ENCODE measurements around the gene NARS2.

Gene NARS2

DNA sequence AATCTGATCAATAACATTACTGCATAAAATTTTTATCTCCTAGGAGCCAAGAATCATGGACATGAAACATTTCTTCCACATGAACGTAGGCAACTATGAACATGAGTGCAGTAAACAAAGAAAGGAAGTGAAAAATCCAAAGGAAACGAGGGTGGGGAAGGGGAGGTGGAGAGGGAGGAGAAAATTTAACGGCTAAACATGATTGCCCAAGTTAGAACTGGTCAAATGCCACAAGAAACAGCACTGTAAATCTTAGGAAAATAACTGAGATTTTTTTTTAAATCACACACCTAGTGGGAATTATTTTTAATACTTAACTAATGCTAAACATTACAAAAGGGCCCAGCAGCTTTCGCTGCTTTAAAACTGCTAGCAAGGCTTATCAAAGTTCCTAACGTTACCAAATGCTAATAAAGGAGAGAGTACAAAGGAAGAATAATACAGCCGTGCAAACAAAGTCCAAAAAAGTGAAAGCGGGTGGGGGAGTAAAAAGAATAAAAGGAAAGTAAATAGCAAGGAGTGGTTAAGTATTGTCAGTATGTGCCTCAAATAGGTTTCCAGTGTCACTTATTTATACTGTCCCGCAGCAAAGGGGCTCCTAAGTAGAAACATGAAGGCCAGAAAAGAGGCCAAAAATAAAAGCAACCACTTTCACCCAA, 13.7 kb downstream of the NARS2 start:
- Histone ChIP-seq H3K23ac (ENCODE audit: low read length in 2 of 2) (no peak overlapping the region), H3K79me1 (replicated peaks; ENCODE audit: low read length, poor library complexity, severe bottlenecking) (peaks cover 10% of the 10 kb centered on the region), H3K4me3 (ENCODE audit: insufficient read depth in 1 of 2, low read depth in 1 of 2, low read length in 2 of 2) (peak overlapping the region in 1 of 2 experiments; percentile 60), H2BK5ac (ENCODE audit: low read depth, low read length, poor library complexity, severe bottlenecking) (no peak overlapping the region), H4K91ac (ENCODE audit: low read length) (no peak overlapping the region), H3K27ac (ENCODE audit: low read length, poor library complexity, severe bottlenecking) (peak overlapping the region; percentile 49), H3K9me3 (ENCODE audit: control insufficient read depth, low read length) (no peaks in the 10 kb centered on the region), H3K18ac (ENCODE audit: low read depth in 1 of 2, low read length in 2 of 2) (no peak overlapping the region), H3K36me3 (ENCODE audit: control insufficient read depth in 1 of 2, insufficient read depth in 2 of 2, low read depth in 1 of 2, low read length in 2 of 2) (peaks cover 0 to 30% of the 10 kb centered on the region in 2 experiments), H2AFZ (ENCODE audit: low read depth, low read length) (no peak overlapping the region), H2BK12ac (ENCODE audit: low read length in 2 of 2) (no peak overlapping the region), H3K27me3 (ENCODE audit: control insufficient read depth in 1 of 2, insufficient read depth in 1 of 2, low read length in 2 of 2) (no peaks in the 10 kb centered on the region), H2AK5ac (ENCODE audit: low read length, severe bottlenecking) (no peak overlapping the region), H4K8ac (ENCODE audit: low read length) (peak overlapping the region; percentile 28), H3K4me1 (ENCODE audit: control insufficient read depth, insufficient read depth, low read depth, low read length) (peaks cover 13% of the 10 kb centered on the region), H3K4ac (ENCODE audit: low read depth in 1 of 2, low read length in 2 of 2) (no peak overlapping the region), H3K14ac (ENCODE audit: low read length in 2 of 2) (no peak overlapping the region), H2BK120ac (ENCODE audit: low read depth, low read length) (peak overlapping the region; percentile 42), H3K4me2 (ENCODE audit: low read length, poor library complexity, severe bottlenecking) (peak overlapping the region; percentile 58), H3K9ac (ENCODE audit: low read length) (peak overlapping the region; percentile 87), H2BK15ac (ENCODE audit: low read depth, poor library complexity, severe bottlenecking) (no peak overlapping the region)
- DNase-seq: no peak
- 51% methylated on average over 7 of the region's 8 CpGs for whole genome bisulfite sequencing

DNA sequence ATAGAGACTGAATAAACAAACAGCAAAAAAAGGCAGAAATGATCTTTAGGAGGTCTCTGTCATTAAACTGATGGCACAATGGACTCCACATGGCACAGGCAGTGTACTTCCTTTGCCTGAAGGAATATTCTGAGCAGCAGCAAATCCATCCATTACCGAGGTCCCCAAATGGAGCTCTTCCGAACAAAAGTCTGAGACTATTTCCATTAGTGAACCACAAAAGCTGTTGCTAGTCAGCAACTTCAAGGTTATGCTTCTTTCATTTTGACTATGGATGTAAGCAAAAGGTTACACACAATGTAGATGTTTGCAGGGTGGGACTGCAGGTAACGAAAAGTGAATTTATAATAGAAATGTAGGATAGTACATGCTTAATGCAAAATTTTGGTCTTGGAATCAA, 14.5 kb downstream of the NARS2 start:
- Histone ChIP-seq H3K9me3 (ENCODE audit: control insufficient read depth, low read length) (no peaks in the 10 kb centered on the region), H2AK5ac (ENCODE audit: low read length, severe bottlenecking) (no peak overlapping the region), H3K27ac (ENCODE audit: low read length, poor library complexity, severe bottlenecking) (no peak overlapping the region), H3K14ac (ENCODE audit: low read length in 2 of 2) (no peak overlapping the region), H3K9ac (ENCODE audit: low read length) (peak overlapping the region; percentile 87), H2BK15ac (ENCODE audit: low read depth, poor library complexity, severe bottlenecking) (no peak overlapping the region), H3K4ac (ENCODE audit: low read depth in 1 of 2, low read length in 2 of 2) (no peak overlapping the region), H4K8ac (ENCODE audit: low read length) (no peak overlapping the region), H2BK5ac (ENCODE audit: low read depth, low read length, poor library complexity, severe bottlenecking) (no peak overlapping the region), H3K4me1 (ENCODE audit: control insufficient read depth, insufficient read depth, low read depth, low read length) (peaks cover 13% of the 10 kb centered on the region), H3K4me2 (ENCODE audit: low read length, poor library complexity, severe bottlenecking) (no peak overlapping the region), H2BK12ac (ENCODE audit: low read length in 2 of 2) (no peak overlapping the region), H3K18ac (ENCODE audit: low read depth in 1 of 2, low read length in 2 of 2) (peak overlapping the region in 1 of 2 experiments; percentile 17), H4K91ac (ENCODE audit: low read length) (no peak overlapping the region), H3K4me3 (ENCODE audit: insufficient read depth in 1 of 2, low read depth in 1 of 2, low read length in 2 of 2) (no peak overlapping the region), H2BK120ac (ENCODE audit: low read depth, low read length) (no peak overlapping the region), H3K79me1 (replicated peaks; ENCODE audit: low read length, poor library complexity, severe bottlenecking) (peaks cover 5% of the 10 kb centered on the region), H3K27me3 (ENCODE audit: control insufficient read depth in 1 of 2, insufficient read depth in 1 of 2, low read length in 2 of 2) (no peaks in the 10 kb centered on the region), H2AFZ (ENCODE audit: low read depth, low read length) (no peak overlapping the region), H3K36me3 (ENCODE audit: control insufficient read depth in 1 of 2, insufficient read depth in 2 of 2, low read depth in 1 of 2, low read length in 2 of 2) (peaks cover 0 to 24% of the 10 kb centered on the region in 2 experiments), H3K23ac (ENCODE audit: low read length in 2 of 2) (no peak overlapping the region)
- DNase-seq: no peak
- WGBS: 86% methylated on average over 1 of the region's 3 CpGs

DNA sequence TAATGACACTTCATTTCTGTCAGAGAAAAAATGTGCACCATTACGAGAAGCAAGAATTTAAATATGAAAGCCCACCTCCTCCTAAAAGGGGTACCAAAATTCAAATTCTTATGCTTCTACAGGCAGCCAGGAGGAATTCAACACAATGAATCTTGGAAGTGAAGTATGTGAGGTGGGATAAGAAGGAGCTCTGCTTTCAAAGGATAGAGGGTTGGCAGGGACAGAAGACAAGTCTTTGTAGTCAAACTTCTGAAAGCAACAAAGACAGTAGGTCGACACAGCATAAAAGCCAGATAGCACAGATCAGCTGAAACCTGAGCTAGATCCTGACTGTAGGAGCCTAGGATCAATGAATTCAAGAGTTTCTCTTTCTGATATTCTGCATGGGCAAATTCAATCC, 17.4 kb downstream of the NARS2 start:
- H3K9ac ChIP-seq (ENCODE audit: low read length): no peak overlapping the region
- no peak overlapping the region for H3K27ac ChIP-seq (ENCODE audit: low read length, poor library complexity, severe bottlenecking)
- H3K79me1 ChIP-seq (replicated peaks; ENCODE audit: low read length, poor library complexity, severe bottlenecking): peaks cover 5% of the 10 kb centered on the region
- H3K4me2 ChIP-seq (ENCODE audit: low read length, poor library complexity, severe bottlenecking): no peak overlapping the region
- H3K4me3 ChIP-seq (ENCODE audit: insufficient read depth in 1 of 2, low read depth in 1 of 2, low read length in 2 of 2): no peak overlapping the region
- H4K91ac ChIP-seq (ENCODE audit: low read length): no peak overlapping the region
- H3K14ac ChIP-seq (ENCODE audit: low read length in 2 of 2): no peak overlapping the region
- no peaks in the 10 kb centered on the region for H3K9me3 ChIP-seq (ENCODE audit: control insufficient read depth, low read length)
- no peak overlapping the region for H2AFZ ChIP-seq (ENCODE audit: low read depth, low read length)
- H2BK120ac ChIP-seq (ENCODE audit: low read depth, low read length): no peak overlapping the region
- H3K18ac ChIP-seq (ENCODE audit: low read depth in 1 of 2, low read length in 2 of 2): no peak overlapping the region
- no peak overlapping the region for H2BK12ac ChIP-seq (ENCODE audit: low read length in 2 of 2)
- peaks cover 7% of the 10 kb centered on the region for H3K4me1 ChIP-seq (ENCODE audit: control insufficient read depth, insufficient read depth, low read depth, low read length)
- H4K8ac ChIP-seq (ENCODE audit: low read length): no peak overlapping the region
- no peak overlapping the region for H2BK15ac ChIP-seq (ENCODE audit: low read depth, poor library complexity, severe bottlenecking)
- H3K23ac ChIP-seq (ENCODE audit: low read length in 2 of 2): no peak overlapping the region
- WGBS: 91% methylated on average over 2 of the region's 2 CpGs
- no peak overlapping the region for H3K4ac ChIP-seq (ENCODE audit: low read depth in 1 of 2, low read length in 2 of 2)
- no peak for DNase-seq
- H3K36me3 ChIP-seq (ENCODE audit: control insufficient read depth in 1 of 2, insufficient read depth in 2 of 2, low read depth in 1 of 2, low read length in 2 of 2): peaks cover 0 to 19% of the 10 kb centered on the region in 2 experiments
- H2AK5ac ChIP-seq (ENCODE audit: low read length, severe bottlenecking): no peak overlapping the region
- H3K27me3 ChIP-seq (ENCODE audit: control insufficient read depth in 1 of 2, insufficient read depth in 1 of 2, low read length in 2 of 2): no peaks in the 10 kb centered on the region
- H2BK5ac ChIP-seq (ENCODE audit: low read depth, low read length, poor library complexity, severe bottlenecking): no peak overlapping the region

DNA sequence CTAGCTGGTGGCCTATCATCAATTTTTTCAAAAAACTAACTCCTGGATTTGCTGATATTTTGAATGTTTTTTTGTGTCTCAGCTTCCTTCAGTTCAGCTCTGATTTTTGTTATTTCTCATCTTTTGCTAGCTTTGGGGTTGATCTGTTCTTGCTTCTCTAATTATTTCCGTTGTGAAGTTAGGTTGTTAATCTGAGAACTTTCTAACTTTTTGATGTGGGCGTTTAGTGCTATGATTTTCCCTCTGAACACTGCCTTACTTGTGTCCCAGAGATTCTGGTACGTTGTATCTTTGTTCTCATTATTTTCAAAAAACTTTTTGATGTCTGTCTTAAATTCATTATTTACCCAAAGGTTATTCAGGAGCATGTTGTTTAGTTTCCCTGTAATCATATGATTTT, 19.1 kb downstream of the NARS2 start:
- H3K9me3 ChIP-seq (ENCODE audit: control insufficient read depth, low read length): no peaks in the 10 kb centered on the region
- no peak overlapping the region for H2BK5ac ChIP-seq (ENCODE audit: low read depth, low read length, poor library complexity, severe bottlenecking)
- no peak overlapping the region for H3K4me2 ChIP-seq (ENCODE audit: low read length, poor library complexity, severe bottlenecking)
- H4K91ac ChIP-seq (ENCODE audit: low read length): no peak overlapping the region
- H3K79me1 ChIP-seq (replicated peaks; ENCODE audit: low read length, poor library complexity, severe bottlenecking): peaks cover 5% of the 10 kb centered on the region
- no peaks in the 10 kb centered on the region for H3K27me3 ChIP-seq (ENCODE audit: control insufficient read depth in 1 of 2, insufficient read depth in 1 of 2, low read length in 2 of 2)
- H3K27ac ChIP-seq (ENCODE audit: low read length, poor library complexity, severe bottlenecking): no peak overlapping the region
- no peak overlapping the region for H2AK5ac ChIP-seq (ENCODE audit: low read length, severe bottlenecking)
- H2BK120ac ChIP-seq (ENCODE audit: low read depth, low read length): no peak overlapping the region
- H3K23ac ChIP-seq (ENCODE audit: low read length in 2 of 2): no peak overlapping the region
- H3K4me3 ChIP-seq (ENCODE audit: insufficient read depth in 1 of 2, low read depth in 1 of 2, low read length in 2 of 2): no peak overlapping the region
- H4K8ac ChIP-seq (ENCODE audit: low read length): no peak overlapping the region
- no peak overlapping the region for H3K9ac ChIP-seq (ENCODE audit: low read length)
- H3K18ac ChIP-seq (ENCODE audit: low read depth in 1 of 2, low read length in 2 of 2): no peak overlapping the region
- no peaks in the 10 kb centered on the region for H3K4me1 ChIP-seq (ENCODE audit: control insufficient read depth, insufficient read depth, low read depth, low read length)
- no peak overlapping the region for H2BK12ac ChIP-seq (ENCODE audit: low read length in 2 of 2)
- no peak for DNase-seq
- H2AFZ ChIP-seq (ENCODE audit: low read depth, low read length): no peak overlapping the region
- no peak overlapping the region for H3K4ac ChIP-seq (ENCODE audit: low read depth in 1 of 2, low read length in 2 of 2)
- H3K14ac ChIP-seq (ENCODE audit: low read length in 2 of 2): no peak overlapping the region
- H3K36me3 ChIP-seq (ENCODE audit: control insufficient read depth in 1 of 2, insufficient read depth in 2 of 2, low read depth in 1 of 2, low read length in 2 of 2): peaks cover 0 to 19% of the 10 kb centered on the region in 2 experiments
- H2BK15ac ChIP-seq (ENCODE audit: low read depth, poor library complexity, severe bottlenecking): no peak overlapping the region
- 100% methylated on average over 1 of the region's 3 CpGs for WGBS

Measured in mesenchymal stem cell (in vitro differentiated cells and primary cell).